ENCODE measurements around the gene GPC2. TPM values are rescaled to one million over a fixed set of nuclear protein-coding genes. Genes with fewer than 3 reads are reported as not detected.

GPC2 gene
- total RNA-seq, 1 donor from 2014 or later, result 6.8 TPM

DNA sequence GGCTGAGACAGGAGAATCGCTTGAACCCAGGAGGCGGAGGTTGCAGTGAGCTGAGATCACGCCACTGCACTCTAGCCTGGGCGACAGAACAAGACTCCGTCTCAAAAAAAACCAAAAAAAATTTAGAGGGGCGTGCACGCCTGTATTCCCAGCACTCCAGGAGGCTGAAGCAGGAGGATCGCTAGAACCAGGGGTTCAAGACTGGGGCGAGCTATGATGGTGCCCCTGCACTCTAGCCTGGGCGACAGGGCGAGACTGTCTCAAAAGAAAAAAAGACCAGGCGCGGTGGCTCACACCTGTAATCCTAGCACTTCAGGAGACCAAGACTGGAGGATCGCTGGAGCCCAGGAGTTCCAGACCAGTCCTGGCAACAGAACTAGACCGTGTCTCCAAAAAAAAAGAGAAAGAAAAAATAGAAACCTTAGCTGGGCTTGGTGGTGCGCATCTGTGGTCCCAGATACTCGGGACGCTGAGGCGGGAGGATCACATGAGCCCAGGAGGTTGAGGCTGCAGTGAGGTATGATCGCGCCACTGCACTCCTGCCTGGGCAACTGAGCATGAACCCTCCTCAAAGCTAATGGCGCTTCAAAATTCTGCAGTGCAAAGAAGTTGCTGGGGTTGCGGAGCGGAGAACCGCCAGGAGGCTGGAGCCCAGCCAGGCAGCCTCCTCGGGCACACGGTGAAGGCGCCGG, 50.8 kb downstream of the GPC2 start:
- DNase-seq (ENCODE audit: extremely low read depth, low read depth, low spot score), result no peak

- DNase-seq (ENCODE audit: extremely low read depth, low read depth, low spot score), result no peak
Observed at GRCh38 chr7:100124301-100125230, 52.6 kb downstream of the GPC2 start.

DNA sequence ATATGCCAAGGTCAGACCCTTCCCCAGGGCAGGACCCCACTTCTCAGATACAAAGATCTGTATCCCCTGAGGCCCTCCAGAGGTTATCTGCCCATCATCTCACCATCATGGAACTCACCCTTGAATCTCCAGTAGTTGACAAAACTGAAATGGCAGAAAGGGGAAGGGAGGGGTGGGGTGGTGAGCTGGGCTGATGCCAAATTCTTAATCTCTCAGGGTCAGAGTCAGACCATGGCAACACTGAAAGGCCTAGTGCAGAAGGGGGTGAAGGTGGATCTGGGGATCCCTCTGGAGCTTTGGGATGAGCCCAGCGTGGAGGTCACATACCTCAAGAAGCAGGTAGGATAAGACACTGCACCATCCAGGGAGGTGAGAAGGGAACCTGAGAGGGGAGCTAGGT, 54.6 kb downstream of the GPC2 start:
- DNase-seq (ENCODE audit: extremely low read depth, low read depth, low spot score), result no peak

DNA sequence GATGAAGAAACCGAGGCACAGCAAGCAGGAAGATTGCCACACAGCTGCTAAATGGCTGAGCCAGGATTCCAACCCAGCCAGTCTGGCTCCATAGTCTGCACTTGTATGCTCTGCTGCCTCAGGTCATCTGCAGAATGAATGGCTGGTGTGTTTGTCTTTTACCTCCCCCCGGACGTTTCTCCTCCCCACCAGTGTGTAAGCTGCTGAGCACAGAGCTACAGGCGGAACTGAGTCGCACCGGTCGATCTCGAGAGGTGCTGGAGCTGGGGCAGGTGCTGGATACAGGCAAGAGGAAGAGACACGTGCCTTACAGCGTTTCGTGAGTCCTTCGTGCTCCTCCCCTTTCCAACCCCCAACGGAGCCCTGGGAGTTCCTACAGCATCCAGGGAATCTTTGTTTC, 55.1 kb downstream of the GPC2 start:
- no peak for DNase-seq (ENCODE audit: extremely low read depth, low read depth, low spot score)

DNA sequence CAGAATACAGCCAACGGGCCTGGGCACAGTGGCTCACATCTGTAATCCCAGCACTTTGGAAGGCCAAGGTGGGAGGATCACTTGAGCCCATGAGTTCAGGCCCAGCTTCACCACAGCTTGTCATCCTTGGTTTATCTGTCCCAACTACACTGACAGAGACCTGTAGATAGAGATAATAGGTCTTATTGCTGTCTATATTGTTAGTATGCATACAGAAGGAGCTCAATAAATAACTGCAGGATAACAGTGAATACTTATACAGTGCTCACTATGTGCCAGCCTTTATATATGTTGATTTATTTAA, 56.5 kb downstream of the GPC2 start:
- no peak for DNase-seq (ENCODE audit: extremely low read depth, low read depth, low spot score)

DNA sequence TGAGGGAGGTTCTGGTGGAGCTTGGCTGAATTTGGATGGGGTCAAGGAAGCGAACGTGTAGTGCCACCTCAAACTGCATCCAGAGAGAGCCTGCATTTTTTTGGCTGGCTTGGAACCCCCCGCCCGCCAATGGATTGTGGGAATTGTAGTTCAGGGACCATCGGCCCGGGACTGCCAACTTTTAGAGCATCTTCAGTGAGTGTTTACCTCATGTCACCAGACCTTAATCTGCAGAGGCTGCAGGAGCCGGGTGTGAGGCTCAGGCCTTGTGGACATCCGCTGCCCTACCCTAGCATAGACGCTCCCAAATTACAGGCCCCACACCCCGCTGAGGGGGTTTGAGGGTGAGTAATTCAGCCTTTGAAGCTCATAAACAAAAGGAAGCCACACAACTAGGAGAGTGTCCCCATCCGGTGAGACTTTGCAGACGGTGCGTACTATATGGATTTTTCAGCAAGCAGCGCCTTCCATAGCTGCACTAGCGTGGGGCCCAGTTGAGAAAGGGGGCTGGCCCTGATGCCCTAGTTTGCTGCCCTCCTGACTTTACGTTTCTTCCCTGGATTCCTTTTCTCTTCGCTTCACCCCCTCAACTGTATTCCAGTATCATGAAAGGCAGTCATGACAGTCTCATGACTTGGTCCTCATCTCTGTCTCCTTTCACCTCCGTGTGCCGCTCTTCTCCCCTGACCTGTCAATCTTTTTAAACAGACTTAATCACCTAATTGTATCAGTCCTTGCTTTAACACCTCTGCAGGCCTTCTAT, 57.0 kb downstream of the GPC2 start:
- DNase-seq (ENCODE audit: extremely low read depth, low read depth, low spot score), result no peak

Other genes starting within 250 kb of the GPC2 start
- gene GJC3, start 247.8 kb downstream of the GPC2 start, total RNA-seq, result 0.99 TPM in 1 of 2 replicates, not detected in the other
- gene AZGP1, start 201.3 kb downstream of the GPC2 start, total RNA-seq, result not detected in 2 replicates
- 32.9 and 35.5 TPM in 2 replicates for gene ZKSCAN1, start 161.8 kb downstream of the GPC2 start, total RNA-seq
- gene ZSCAN21, start 127.6 kb downstream of the GPC2 start, total RNA-seq, result 7.8 and 8.8 TPM in 2 replicates
- 28.6 and 30.8 TPM in 2 replicates for gene ZNF3, start 95.7 kb downstream of the GPC2 start, total RNA-seq
- 89.7 and 92.1 TPM in 2 replicates for gene COPS6, start 88.4 kb downstream of the GPC2 start, total RNA-seq
- gene MCM7, start 76.0 kb downstream of the GPC2 start, total RNA-seq, result 31.3 and 55.0 TPM in 2 replicates
- 23.2 and 26.1 TPM in 2 replicates for gene AP4M1, start 75.7 kb downstream of the GPC2 start, total RNA-seq
- gene TAF6, start 58.0 kb downstream of the GPC2 start, total RNA-seq, result 49.8 and 71.4 TPM in 2 replicates
- gene CNPY4, start 57.7 kb downstream of the GPC2 start, total RNA-seq, result 23.6 and 37.9 TPM in 2 replicates
- gene MBLAC1, start 50.4 kb downstream of the GPC2 start, total RNA-seq, result 2.3 and 3.9 TPM in 2 replicates
- 137 and 193 TPM in 2 replicates for gene LAMTOR4, start 28.5 kb downstream of the GPC2 start, total RNA-seq
- gene TRAPPC14, start 18.7 kb downstream of the GPC2 start, total RNA-seq, result 9.3 and 20.0 TPM in 2 replicates
- gene GAL3ST4, start 8.8 kb downstream of the GPC2 start, total RNA-seq, result 1.6 and 2.3 TPM in 2 replicates
- gene STAG3, start 537 bp upstream of the GPC2 start, total RNA-seq, result 0.15 and 1.1 TPM in 2 replicates
- 0.12 TPM in 1 of 2 replicates, not detected in the other for gene PVRIG, start 42.6 kb upstream of the GPC2 start, total RNA-seq
- gene SPDYE3, start 130.3 kb upstream of the GPC2 start, total RNA-seq, result not detected in 2 replicates
- 12.0 and 36.8 TPM in 2 replicates for gene PILRB, start 180.7 kb upstream of the GPC2 start, total RNA-seq
- 2.5 TPM in 1 of 2 replicates, not detected in the other for gene PILRA, start 196.1 kb upstream of the GPC2 start, total RNA-seq